Globus pallidus (tissue), 1 donor: Measurements from ENCODE around the gene MINDY4B.
A peak's percentile ranks its signal among the peaks of the same experiment; 100 is the strongest.

ENCODE experiments used
- DNase-seq: peaks from one replicate; pipeline ENCODE4 v3.0.0-alpha.2; 2015; ENCODE audit warnings: low spot score

The MINDY4B gene

GRCh38 chr3:150905339-150905738, at the start of gene MINDY4B:
MINDY4B (minus strand) TSS chr3:150905439; CDS start chr3:150905439, 0 bp downstream.
- DNase-seq, result no peak

GRCh38 chr3:150951923-150952322, 46.7 kb upstream of the MINDY4B start:
- DNase-seq, result no peak

- DNase-seq, result no peak
Observed at GRCh38 chr3:150945226-150946032, 40.2 kb upstream of the MINDY4B start.

- DNase-seq, result no peak
Observed at GRCh38 chr3:150942221-150942620, 37.0 kb upstream of the MINDY4B start.

GRCh38 chr3:150936693-150937092, 31.5 kb upstream of the MINDY4B start:
- no peak for DNase-seq

GRCh38 chr3:150933473-150933995, 28.3 kb upstream of the MINDY4B start:
- DNase-seq, result no peak

- DNase-seq, result no peak
Observed at GRCh38 chr3:150931745-150932144, 26.5 kb upstream of the MINDY4B start.

- DNase-seq, result no peak
Observed at GRCh38 chr3:150930839-150931238, 25.6 kb upstream of the MINDY4B start.

- no peak for DNase-seq
Observed at GRCh38 chr3:150928234-150928633, 23.0 kb upstream of the MINDY4B start.

GRCh38 chr3:150926328-150926727, 21.1 kb upstream of the MINDY4B start:
- DNase-seq, result no peak

- peak; percentile 5 for DNase-seq
Observed at GRCh38 chr3:150925751-150926201, 20.5 kb upstream of the MINDY4B start.

- DNase-seq, result no peak
Observed at GRCh38 chr3:150922611-150923010, 17.4 kb upstream of the MINDY4B start.

GRCh38 chr3:150921209-150921608, 16.0 kb upstream of the MINDY4B start:
- DNase-seq, result no peak

GRCh38 chr3:150920236-150920635, 15.0 kb upstream of the MINDY4B start:
- no peak for DNase-seq

GRCh38 chr3:150917951-150918350, 12.7 kb upstream of the MINDY4B start:
- no peak for DNase-seq

GRCh38 chr3:150913133-150913922, 8.1 kb upstream of the MINDY4B start:
- no peak for DNase-seq

GRCh38 chr3:150912501-150912900, 7.3 kb upstream of the MINDY4B start:
- no peak for DNase-seq

- no peak for DNase-seq
Observed at GRCh38 chr3:150911771-150912170, 6.5 kb upstream of the MINDY4B start.

GRCh38 chr3:150906461-150906860, 1.2 kb upstream of the MINDY4B start:
- no peak for DNase-seq

- no peak for DNase-seq
Observed at GRCh38 chr3:150905746-150906145, 507 bp upstream of the MINDY4B start.

- DNase-seq, result no peak
Observed at GRCh38 chr3:150902988-150903387, 2.3 kb downstream of the MINDY4B start.

- DNase-seq, result no peak
Observed at GRCh38 chr3:150901793-150902192, 3.4 kb downstream of the MINDY4B start.

- no peak for DNase-seq
Observed at GRCh38 chr3:150899141-150899540, 6.1 kb downstream of the MINDY4B start.
